ENCODE measurements around the gene OR52E8. TPM values are rescaled to one million over a fixed set of nuclear protein-coding genes. Genes with fewer than 3 reads are reported as not detected.

The OR52E8 gene
- polyA plus RNA-seq, 3 donors, result not detected

DNA sequence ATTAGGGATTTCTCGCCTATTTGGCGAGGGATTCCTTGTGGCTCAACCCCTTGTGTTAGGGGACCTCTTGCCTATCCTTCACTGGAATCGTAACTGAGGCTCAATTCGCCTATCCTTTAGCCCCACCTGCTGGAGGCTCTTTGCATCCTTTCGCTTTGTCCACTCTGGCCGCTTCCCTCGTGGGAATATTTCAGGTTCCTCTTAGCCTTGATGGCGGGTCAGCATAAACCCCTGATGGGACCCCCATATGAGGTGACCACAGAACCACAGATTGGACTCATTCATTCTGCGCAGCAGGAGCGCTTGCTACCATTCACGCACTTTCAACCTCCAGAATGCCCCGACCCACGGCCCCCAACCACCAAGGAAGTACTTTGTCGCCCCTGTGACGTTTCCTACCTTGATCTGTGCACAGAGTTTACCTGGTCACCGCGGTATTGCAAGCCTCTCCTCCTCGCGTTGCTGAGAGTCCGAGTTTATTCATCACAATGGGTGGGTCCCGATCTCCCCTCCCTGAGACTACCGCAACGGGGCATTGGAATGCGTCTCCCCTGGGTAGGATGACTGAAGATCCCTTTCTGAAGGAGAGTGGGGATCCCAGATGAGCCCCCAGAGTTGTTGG lies 48.9 kb downstream of the OR52E8 start, which contains the start of gene OR52N2:
Gene OR52N2 (plus strand): TSS at position 425 of the 622 bp plus-strand sequence. CDS start 11,412 bp downstream, outside the sequence.
- DNase-seq (ENCODE audit: low read depth in 3 of 3, low spot score in 2 of 3), result peak; percentile 48 to 69 (median 52)

- no peak for DNase-seq (ENCODE audit: low read depth in 3 of 3, low spot score in 2 of 3)
Measured at GRCh38 chr11:5807580-5807979, 49.9 kb downstream of the OR52E8 start.

Other genes with a start within 250 kb of the OR52E8 start
- gene TRIM34, start 232.7 kb downstream of the OR52E8 start, polyA plus RNA-seq (ENCODE audit: insufficient read length in 3 of 3), result 10 to 100 TPM in 1 of 3 donors, 1 to 10 TPM in 2; 6.7 to 11.4 (median 8.8) TPM
- gene TRIM5, start 172.6 kb downstream of the OR52E8 start, polyA plus RNA-seq (ENCODE audit: insufficient read length in 3 of 3), result 10 to 100 TPM; 35.7 to 44.1 (median 44.0) TPM
- gene TRIM22, start 167.9 kb downstream of the OR52E8 start, polyA plus RNA-seq (ENCODE audit: insufficient read length in 3 of 3), result 1 to 10 TPM; 7.0 to 9.9 (median 7.3) TPM
- gene OR56B1, start 121.2 kb downstream of the OR52E8 start, polyA plus RNA-seq (ENCODE audit: insufficient read length in 3 of 3), result not detected
- gene OR52N4, start 103.4 kb downstream of the OR52E8 start, polyA plus RNA-seq (ENCODE audit: insufficient read length in 3 of 3), result not detected
- not detected for gene OR52N5, start 74.3 kb downstream of the OR52E8 start, polyA plus RNA-seq (ENCODE audit: insufficient read length in 3 of 3)
- gene OR52N1, start 66.4 kb downstream of the OR52E8 start, polyA plus RNA-seq (ENCODE audit: insufficient read length in 3 of 3), result not detected
- gene OR52N2, start 48.8 kb downstream of the OR52E8 start, polyA plus RNA-seq (ENCODE audit: insufficient read length in 3 of 3), result not detected
- gene OR52E6, start 15.8 kb downstream of the OR52E8 start, polyA plus RNA-seq (ENCODE audit: insufficient read length in 3 of 3), result not detected
- not detected for gene OR52E4, start 22.9 kb upstream of the OR52E8 start, polyA plus RNA-seq (ENCODE audit: insufficient read length in 3 of 3)
- not detected for gene OR52E5, start 35.5 kb upstream of the OR52E8 start, polyA plus RNA-seq (ENCODE audit: insufficient read length in 3 of 3)
- not detected for gene OR56A3, start 84.6 kb upstream of the OR52E8 start, polyA plus RNA-seq (ENCODE audit: insufficient read length in 3 of 3)
- not detected for gene OR56A5, start 110.8 kb upstream of the OR52E8 start, polyA plus RNA-seq (ENCODE audit: insufficient read length in 3 of 3)
- gene OR52L1, start 129.3 kb upstream of the OR52E8 start, polyA plus RNA-seq (ENCODE audit: insufficient read length in 3 of 3), result not detected
- under 1 TPM in 2 of 3 donors, not detected in 1; 0.04 to 0.06 TPM for gene OR56A4, start 149.3 kb upstream of the OR52E8 start, polyA plus RNA-seq (ENCODE audit: insufficient read length in 3 of 3)
- gene OR56A1, start 173.1 kb upstream of the OR52E8 start, polyA plus RNA-seq (ENCODE audit: insufficient read length in 3 of 3), result not detected
- gene OR56B4, start 250.0 kb upstream of the OR52E8 start, polyA plus RNA-seq (ENCODE audit: insufficient read length in 3 of 3), result under 1 TPM in 2 of 3 donors, not detected in 1; 0.14 to 0.25 TPM